Measurements from ENCODE around the gene SIAH1. TPM values are rescaled to one million over a fixed set of nuclear protein-coding genes. Genes with fewer than 3 reads are reported as not detected.

The SIAH1 gene
- total RNA-seq, 4 donors from 2014 or later, result 15.1 to 45.9 (median 27.8) TPM

DNA sequence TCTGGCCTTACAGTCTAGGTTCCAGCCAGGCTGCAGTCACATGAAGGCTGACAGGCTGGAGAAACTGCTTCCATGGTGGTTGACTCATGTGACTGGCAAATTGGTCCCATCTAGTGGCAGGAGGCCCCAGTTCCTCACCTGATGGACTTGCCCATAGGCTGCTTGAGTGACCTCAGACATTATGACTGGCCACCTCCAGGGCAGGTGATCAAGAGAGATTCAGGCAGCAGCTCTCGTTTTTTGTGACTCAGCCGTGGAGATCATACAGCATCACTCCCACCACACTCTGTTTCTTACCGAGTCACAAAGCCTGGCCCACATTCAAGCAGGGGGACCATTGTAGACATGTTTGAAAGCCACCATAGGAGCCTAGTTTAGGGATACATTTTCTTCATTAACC lies 34.5 kb downstream of the SIAH1 start:
- Histone ChIP-seq H3K4me1 (no peaks in the 10 kb centered on the region), H3K27me3 (no peaks in the 10 kb centered on the region), H3K4me3 (no peak overlapping the region), H3K36me3 (peaks cover 0 to 34% (median 8%) of the 10 kb centered on the region in 4 donors), H3K9me3 (no peaks in the 10 kb centered on the region), H3K27ac (no peak overlapping the region)
- 64 to 80% methylated on average over 3 of the region's 3 CpGs for WGBS, 2 donors (ENCODE audit: low coverage in 1 of 2)
- TF ChIP-seq POLR2AphosphoS5 (IDR thresholded peaks at IDR 0.05) (no peak), EP300 (IDR thresholded peaks at IDR 0.05; ENCODE audit: low read depth) (no peak), POLR2A (IDR thresholded peaks at IDR 0.05) (no peak)
- TF ChIP-seq, protein P1, sequence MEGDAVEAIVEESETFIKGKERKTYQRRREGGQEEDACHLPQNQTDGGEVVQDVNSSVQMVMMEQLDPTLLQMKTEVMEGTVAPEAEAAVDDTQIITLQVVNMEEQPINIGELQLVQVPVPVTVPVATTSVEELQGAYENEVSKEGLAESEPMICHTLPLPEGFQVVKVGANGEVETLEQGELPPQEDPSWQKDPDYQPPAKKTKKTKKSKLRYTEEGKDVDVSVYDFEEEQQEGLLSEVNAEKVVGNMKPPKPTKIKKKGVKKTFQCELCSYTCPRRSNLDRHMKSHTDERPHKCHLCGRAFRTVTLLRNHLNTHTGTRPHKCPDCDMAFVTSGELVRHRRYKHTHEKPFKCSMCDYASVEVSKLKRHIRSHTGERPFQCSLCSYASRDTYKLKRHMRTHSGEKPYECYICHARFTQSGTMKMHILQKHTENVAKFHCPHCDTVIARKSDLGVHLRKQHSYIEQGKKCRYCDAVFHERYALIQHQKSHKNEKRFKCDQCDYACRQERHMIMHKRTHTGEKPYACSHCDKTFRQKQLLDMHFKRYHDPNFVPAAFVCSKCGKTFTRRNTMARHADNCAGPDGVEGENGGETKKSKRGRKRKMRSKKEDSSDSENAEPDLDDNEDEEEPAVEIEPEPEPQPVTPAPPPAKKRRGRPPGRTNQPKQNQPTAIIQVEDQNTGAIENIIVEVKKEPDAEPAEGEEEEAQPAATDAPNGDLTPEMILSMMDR (IDR thresholded peaks at IDR 0.05), result no peak
- no peak for DNase-seq
- in situ Hi-C loops (cut with MboI; ENCODE audit: low pct_ligation_motif_present in 1 of 4, low pct_unique_long_range_greater_than_20kb in 1 of 4, low sequenced_read_pairs in 3 of 4), result loop anchor here in 3 of 4 donors (10.0 to 25.0 kb wide), 4 partner anchors 162 to 274 kb away; no protein-coding TSS in a partner anchor
- intact Hi-C loops (cut with DNase I; ENCODE audit: low total_unique reads), result loop anchor here (5.0 kb wide), 1 partner anchor 272 kb away; no protein-coding TSS in a partner anchor

DNA sequence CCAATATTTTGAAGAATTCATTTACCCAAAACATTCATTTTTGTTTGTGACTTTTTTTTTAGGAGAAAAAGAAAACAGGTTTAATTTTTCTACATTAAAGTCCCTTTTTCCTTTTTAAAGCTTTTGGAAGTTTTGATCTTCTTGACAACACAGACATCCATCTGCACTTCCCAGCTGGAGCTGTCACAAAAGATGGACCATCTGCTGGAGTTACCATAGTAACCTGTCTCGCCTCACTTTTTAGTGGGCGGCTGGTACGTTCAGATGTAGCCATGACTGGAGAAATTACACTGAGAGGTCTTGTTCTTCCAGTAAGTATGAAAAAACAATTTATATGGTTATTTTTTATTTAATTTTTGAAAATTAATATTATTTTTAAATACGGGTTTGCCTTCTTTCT lies 37.2 kb downstream of the SIAH1 start:
- Histone ChIP-seq H3K27me3 (no peaks in the 10 kb centered on the region), H3K4me3 (no peak overlapping the region), H3K4me1 (no peaks in the 10 kb centered on the region), H3K27ac (no peak overlapping the region), H3K9me3 (no peaks in the 10 kb centered on the region), H3K36me3 (peaks cover 0 to 34% (median 8%) of the 10 kb centered on the region in 4 donors)
- WGBS, 2 donors (ENCODE audit: low coverage in 1 of 2), result 83 to 87% methylated on average over 4 of the region's 4 CpGs
- DNase-seq, result no peak
- in situ Hi-C loops (cut with MboI; ENCODE audit: low pct_ligation_motif_present in 1 of 4, low pct_unique_long_range_greater_than_20kb in 1 of 4, low sequenced_read_pairs in 3 of 4) (loop anchor here in 1 of 4 donors (10.0 to 25.0 kb wide), 2 partner anchors 177 to 289 kb away; no protein-coding TSS in a partner anchor), intact Hi-C loops (cut with DNase I; ENCODE audit: low total_unique reads) (no loop called here)
- TF ChIP-seq, protein P1 (IDR thresholded peaks at IDR 0.05), result no peak

DNA sequence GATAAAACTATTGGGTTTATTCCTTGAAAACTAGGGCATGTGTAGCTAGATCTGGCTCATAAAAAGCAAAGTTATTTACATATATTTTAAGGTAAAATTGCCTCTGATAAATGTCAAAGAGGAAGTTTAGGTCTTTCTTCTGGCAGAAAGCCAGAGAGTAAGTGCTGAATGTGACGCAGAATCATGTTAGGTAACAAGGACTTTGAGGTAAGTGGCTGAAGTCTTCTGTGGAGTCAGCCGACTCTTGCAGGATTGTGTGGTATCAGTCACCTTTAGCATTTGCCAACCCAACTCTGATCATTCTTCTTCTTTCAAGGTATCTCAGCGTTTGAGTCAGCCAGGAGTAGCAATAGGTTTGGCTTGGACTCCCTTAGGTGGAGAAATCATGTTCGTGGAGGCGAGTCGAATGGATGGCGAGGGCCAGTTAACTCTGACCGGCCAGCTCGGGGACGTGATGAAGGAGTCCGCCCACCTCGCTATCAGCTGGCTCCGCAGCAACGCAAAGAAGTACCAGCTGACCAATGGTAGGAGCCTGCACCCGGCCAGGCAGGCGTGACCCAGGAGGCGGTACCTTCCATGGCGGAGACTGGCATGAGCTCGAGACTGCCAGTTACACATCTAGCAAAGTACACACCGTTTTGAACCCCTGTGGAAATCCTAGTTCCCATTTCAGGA lies 37.9 kb downstream of the SIAH1 start:
- no peaks in the 10 kb centered on the region for H3K9me3 ChIP-seq
- TF ChIP-seq POLR2AphosphoS5 (IDR thresholded peaks at IDR 0.05) (no peak), POLR2A (IDR thresholded peaks at IDR 0.05) (no peak), EP300 (IDR thresholded peaks at IDR 0.05; ENCODE audit: low read depth) (no peak)
- TF ChIP-seq, protein P1 (IDR thresholded peaks at IDR 0.05), result no peak
- intact Hi-C loops (cut with DNase I; ENCODE audit: low total_unique reads) (no loop called here), in situ Hi-C loops (cut with MboI; ENCODE audit: low pct_ligation_motif_present in 1 of 4, low pct_unique_long_range_greater_than_20kb in 1 of 4, low sequenced_read_pairs in 3 of 4) (loop anchor here in 1 of 4 donors (10.0 to 25.0 kb wide), 2 partner anchors 177 to 290 kb away; no protein-coding TSS in a partner anchor)
- 81 to 94% methylated on average over 4 to 20 of the region's 20 CpGs for WGBS, 2 donors (ENCODE audit: low coverage in 1 of 2)
- H3K36me3 ChIP-seq, result peaks cover 0 to 28% (median 8%) of the 10 kb centered on the region in 4 donors
- H3K27me3 ChIP-seq, result no peaks in the 10 kb centered on the region
- DNase-seq, result no peak
- no peaks in the 10 kb centered on the region for H3K4me1 ChIP-seq
- H3K27ac ChIP-seq, result no peak overlapping the region
- no peak overlapping the region for H3K4me3 ChIP-seq

DNA sequence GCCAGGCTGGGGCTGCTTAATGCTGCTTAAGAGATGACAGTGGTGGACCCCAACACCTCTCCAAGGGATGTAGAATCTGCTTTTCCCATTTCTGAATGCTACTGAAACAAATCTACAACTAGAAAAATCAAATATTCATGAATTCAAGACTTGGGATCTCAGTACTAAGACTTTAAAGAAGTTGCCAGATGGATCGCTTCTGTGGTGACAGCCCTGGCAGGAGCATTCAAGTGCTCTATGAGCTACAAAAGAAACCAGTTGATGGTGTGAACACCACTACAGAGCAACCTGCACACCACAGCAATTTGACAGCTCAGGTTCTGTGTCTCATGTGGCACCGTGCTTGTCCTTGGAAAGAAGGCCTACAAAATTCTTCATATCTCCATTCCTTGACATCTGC lies 42.6 kb downstream of the SIAH1 start:
- no peak for TF ChIP-seq EP300 (IDR thresholded peaks at IDR 0.05; ENCODE audit: low read depth)
- TF ChIP-seq POLR2A (IDR thresholded peaks at IDR 0.05), result no peak
- no peak for TF ChIP-seq POLR2AphosphoS5 (IDR thresholded peaks at IDR 0.05)
- TF ChIP-seq, protein P1 (IDR thresholded peaks at IDR 0.05), result no peak
- H3K4me1 ChIP-seq, result no peaks in the 10 kb centered on the region
- H3K4me3 ChIP-seq, result no peak overlapping the region
- WGBS, 2 donors (ENCODE audit: low coverage in 1 of 2), result 100% methylated on average over 2 of the region's 2 CpGs; no CpG with 5 or more reads in 1 of the 2 donors
- no peak overlapping the region for H3K27ac ChIP-seq
- in situ Hi-C loops (cut with MboI; ENCODE audit: low pct_ligation_motif_present in 1 of 4, low pct_unique_long_range_greater_than_20kb in 1 of 4, low sequenced_read_pairs in 3 of 4), result loop anchor here in 1 of 4 donors (10.0 to 25.0 kb wide), 2 partner anchors 182 to 295 kb away; no protein-coding TSS in a partner anchor
- intact Hi-C loops (cut with DNase I; ENCODE audit: low total_unique reads), result no loop called here
- H3K27me3 ChIP-seq, result no peaks in the 10 kb centered on the region
- no peak for DNase-seq
- H3K36me3 ChIP-seq, result peaks cover 0 to 19% (median 2%) of the 10 kb centered on the region in 4 donors
- H3K9me3 ChIP-seq, result no peaks in the 10 kb centered on the region

All from transverse colon (tissue), 4 donors.